DMS114 treated with DMSO at 0.1 percent for 48 hours (cell line): ENCODE data around the gene ITGA1.

Experiments used
- DNase-seq: peaks from one replicate; lab custom pipeline; 2025; ENCODE audit not compliant: unreplicated experiment; lab: John Stamatoyannopoulos, UW

The ITGA1 gene

DNA sequence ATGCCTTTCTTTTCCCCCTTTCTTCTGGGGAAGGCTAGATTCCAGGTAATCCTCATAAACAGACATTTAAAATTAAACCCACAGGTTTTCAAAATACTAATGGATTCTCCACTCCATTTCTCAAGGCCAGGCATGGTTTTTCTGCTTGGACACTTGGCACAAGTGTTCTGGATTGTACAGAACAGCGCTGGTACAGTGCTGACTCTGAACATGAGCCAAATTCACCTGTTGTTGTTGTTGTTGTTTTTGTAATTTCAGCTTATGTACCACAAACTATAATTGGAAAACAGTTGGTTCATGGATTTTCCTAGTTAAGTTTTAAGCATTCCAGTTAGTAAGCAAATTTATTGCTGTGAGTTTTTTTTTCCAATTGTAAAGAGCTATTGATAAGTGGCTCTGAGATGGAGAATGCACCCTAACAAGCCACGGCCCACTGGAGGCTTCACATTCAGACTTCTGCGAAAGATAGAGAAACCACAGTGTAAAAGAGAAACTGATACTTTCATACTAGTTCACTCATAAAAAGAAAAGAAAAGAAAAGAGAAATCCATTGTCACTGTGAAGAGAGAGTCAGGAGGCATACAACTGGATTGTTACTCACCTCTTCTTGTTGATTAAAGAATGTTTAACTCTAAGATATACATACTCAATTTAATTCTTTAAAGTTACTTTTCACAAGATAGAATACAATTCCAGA is 16.2 kb upstream of the ITGA1 start:
- DNase-seq, result no peak

GRCh38 chr5:52772668-52773067 is 15.0 kb upstream of the ITGA1 start:
- no peak for DNase-seq

DNA sequence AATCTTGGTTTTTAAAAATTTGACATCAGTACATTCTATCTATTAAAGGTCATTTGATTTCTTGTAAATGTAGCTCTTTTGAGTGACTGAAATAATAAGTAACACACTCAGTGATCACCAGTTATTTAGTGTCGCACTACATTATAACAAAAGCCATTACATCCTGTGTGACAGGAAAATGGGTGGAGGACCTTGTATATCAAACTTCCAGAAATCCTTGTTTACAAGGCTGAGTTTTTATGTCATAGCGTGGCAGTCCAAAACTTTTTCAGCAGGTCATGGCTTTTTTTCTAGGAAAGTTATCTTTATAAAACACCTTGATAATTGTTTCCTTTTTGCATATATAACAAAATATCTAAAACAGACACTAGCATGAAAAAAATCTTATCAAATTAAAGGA is 14.4 kb upstream of the ITGA1 start:
- no peak for DNase-seq

- DNase-seq, result no peak
Observed at GRCh38 chr5:52774005-52774410, 13.7 kb upstream of the ITGA1 start.

GRCh38 chr5:52776116-52776515 is 11.6 kb upstream of the ITGA1 start:
- DNase-seq, result no peak

GRCh38 chr5:52777186-52777585 is 10.5 kb upstream of the ITGA1 start:
- no peak for DNase-seq

DNA sequence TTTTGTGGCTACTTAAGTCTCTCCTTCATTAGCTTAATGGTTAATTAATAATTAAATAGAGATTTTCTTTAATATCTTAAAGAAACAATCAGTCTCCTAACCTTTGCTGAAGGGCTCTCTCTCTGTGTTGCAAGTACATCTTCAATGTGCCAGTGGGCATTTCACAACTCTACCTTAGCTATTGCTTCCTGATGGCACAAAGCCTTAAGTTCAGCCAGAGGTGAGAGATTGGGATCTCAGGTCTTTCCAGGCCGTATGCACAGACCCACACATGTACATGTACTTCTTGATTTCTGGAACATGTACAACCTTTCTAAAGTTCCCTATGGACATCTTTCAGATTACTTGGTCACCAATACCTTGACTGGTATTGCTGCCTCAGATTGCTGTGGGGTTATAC is 8.9 kb upstream of the ITGA1 start:
- no peak for DNase-seq

DNA sequence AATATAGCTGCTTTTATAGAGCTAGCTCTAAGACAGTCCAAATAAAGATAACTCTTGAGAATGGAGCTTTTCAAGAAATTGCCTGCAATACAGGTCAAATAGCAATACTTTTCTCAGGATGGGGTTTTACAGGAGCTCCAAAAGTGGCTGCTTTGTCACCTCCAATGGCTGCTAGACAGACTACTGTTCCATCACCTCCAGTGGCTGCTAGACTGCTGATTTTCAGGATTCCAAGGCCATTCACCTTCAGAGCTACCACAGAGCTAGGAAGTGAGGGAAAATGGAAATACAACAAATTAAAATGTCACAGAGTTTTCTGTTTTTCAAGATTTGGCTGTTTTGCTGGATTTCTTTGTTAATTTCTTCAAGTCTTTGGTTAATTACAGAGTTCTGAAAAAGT is 8.5 kb upstream of the ITGA1 start:
- no peak for DNase-seq

DNA sequence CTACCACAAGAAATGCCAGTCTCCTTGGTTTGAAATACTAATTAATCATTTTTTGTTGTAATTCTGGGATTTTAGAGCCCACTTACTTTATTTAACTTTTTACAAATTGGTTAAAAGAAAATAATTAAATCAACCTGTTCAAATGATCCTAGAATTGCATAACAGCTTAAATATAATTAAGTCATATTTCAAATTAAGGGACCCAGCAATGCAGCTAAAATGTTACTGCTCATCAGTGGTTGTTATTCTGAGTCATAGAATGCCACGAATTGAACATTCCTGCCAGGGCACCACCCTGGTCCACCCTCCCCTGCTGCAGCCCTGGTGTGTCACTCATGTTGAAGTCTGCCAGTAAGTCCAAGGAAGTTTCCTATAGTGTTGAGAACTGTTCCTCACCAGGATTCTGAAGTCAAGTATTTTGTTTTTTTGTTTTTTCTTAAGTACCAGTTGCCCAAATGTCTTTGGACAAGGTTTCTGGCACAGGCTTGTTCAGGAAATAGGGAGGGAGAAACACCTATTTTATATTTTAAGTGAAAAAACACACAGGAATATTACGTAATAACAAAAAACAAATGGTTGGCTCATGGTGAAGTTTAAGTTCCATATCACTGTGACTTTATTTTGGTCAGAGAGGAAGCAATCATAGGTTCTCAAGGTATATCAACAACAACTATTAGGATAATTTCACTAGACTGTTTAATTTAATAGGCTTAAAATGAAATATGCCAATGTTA is 4.3 kb upstream of the ITGA1 start:
- DNase-seq, result no peak

- no peak for DNase-seq
Observed at GRCh38 chr5:52784737-52785136, 3.0 kb upstream of the ITGA1 start.

GRCh38 chr5:52786391-52786790 is 1.3 kb upstream of the ITGA1 start:
- DNase-seq, result no peak

GRCh38 chr5:52786949-52787599 is 642 bp upstream of the ITGA1 start:
- DNase-seq, result no peak

- no peak for DNase-seq
Observed at GRCh38 chr5:52788505-52788821, 747 bp downstream of the ITGA1 start.

GRCh38 chr5:52789378-52789777 is 1.7 kb downstream of the ITGA1 start:
- DNase-seq, result no peak

DNA sequence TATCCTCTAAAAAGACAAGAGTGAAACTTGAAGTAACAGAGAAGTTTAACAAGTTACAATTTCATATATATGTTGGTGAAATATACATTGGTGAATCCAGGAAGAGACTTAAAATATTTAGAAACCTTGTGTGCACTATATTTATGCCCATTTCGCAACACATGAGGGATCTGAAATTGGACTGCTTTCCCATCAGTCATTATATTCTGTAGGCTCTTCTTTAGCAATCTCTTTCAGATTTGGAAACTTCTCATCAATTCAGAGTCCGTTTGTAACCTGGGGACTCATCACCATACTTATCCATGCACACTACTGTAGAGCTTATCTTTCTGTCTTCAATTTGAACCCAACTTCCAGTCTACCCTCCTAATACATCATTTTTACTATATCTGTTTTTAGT is 2.1 kb downstream of the ITGA1 start:
- DNase-seq, result no peak

DNA sequence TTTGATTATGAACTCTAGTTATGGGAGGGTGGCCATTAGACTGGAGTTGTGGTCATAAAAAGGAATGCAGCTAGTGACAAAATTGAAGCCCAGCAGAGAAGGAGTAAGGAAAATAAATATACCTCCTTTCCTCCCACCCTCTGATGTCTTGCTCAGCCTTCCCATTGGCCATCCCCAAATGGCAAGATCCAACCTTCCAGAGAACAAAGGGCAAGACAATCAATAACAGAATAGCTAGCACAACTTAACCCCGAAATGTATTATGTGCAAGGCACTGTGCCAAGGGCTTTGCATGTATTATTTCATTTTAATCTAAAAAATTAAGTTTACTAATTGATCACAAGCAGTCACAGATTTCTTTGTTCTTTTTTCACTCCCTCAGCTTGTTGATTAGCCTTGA is 3.6 kb downstream of the ITGA1 start:
- DNase-seq, result no peak

DNA sequence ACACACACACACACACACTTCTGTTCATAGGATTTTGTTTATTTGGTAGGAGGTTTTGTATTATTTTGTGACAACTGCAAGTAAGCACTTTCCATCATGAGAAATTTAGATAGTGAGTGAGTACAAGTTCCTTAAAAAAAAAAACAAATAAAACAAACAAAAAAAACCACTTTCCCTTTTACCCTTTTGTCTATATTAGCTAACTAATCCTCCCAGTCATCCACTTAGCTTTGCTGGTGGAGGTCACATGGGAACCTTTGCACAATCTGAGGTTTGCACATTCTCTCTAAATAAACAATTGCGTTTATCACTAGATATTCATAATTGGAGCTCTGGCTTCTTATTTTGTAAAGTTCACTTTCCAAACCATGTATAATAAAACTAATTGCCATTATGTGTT is 6.8 kb downstream of the ITGA1 start:
- DNase-seq, result no peak

GRCh38 chr5:52796031-52796430 is 8.3 kb downstream of the ITGA1 start:
- DNase-seq, result no peak

- DNase-seq, result no peak
Observed at GRCh38 chr5:52796516-52797103, 8.9 kb downstream of the ITGA1 start.

GRCh38 chr5:52798938-52799337 is 11.2 kb downstream of the ITGA1 start:
- no peak for DNase-seq

DNA sequence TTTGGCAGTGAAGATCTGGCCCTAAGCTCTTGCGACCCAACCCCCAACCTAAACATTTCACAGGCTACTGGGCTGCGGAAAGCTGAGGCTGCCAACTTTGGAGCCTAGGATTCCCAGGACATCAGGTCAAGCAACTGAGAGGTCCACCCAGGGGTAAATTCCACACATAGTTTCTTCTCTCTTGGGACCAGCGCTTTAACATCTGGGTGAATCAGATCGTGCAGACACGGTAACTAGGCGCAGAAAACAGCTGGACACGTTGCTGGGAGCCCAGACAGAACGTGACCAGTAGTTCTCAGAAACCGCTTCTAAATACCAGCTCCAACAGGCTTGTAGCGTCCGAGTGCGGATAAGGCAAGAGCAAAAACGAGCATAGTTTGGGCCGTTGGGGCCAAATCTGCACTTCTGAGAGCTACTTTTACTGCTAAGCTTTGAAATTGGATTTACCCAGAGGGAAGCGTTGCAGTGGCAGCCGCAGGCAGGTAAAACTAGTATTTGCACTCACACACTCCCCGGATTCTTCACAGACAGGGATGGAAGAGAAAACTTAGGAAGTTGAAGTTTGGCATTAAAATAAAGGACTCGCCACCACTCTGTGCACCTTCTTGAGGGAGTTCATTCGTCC is 11.8 kb downstream of the ITGA1 start:
- DNase-seq, result peak; percentile 34

GRCh38 chr5:52799983-52800393 is 12.3 kb downstream of the ITGA1 start:
- peak; percentile 82 for DNase-seq
